Tibial nerve (tissue), 4 donors: ENCODE data around the gene HYDIN.

Source experiments
- EP300 ChIP-seq, 2 donors: sonication (generic); formaldehyde crosslinking; IDR thresholded peaks; one replicate each; pipeline ENCODE4 v1.6.1; 2017; ENCODE audit warnings: antibody characterized with exemption in 2 of 2, mild to moderate bottlenecking in 1 of 2
- POLR2A ChIP-seq, 2 donors: fragments of 450-650 bp; IDR thresholded peaks; one replicate each; pipeline ENCODE4 v1.6.1; 2017; ENCODE audit warnings: antibody characterized with exemption in 2 of 2, mild to moderate bottlenecking in 2 of 2, moderate library complexity in 2 of 2
- TF ChIP-seq, protein P1 (sequence below), 5 experiments: fragments of 200-600 bp in 3 of 5; fragments of 450-650 bp in 2 of 5; sonication (generic) in 3 of 5; IDR thresholded peaks; one replicate each; pipeline ENCODE4 v1.5.1; 2016 to 2019; ENCODE audit warnings: antibody characterized with exemption in 5 of 5, mild to moderate bottlenecking in 3 of 5, moderate library complexity in 2 of 5

DNA sequence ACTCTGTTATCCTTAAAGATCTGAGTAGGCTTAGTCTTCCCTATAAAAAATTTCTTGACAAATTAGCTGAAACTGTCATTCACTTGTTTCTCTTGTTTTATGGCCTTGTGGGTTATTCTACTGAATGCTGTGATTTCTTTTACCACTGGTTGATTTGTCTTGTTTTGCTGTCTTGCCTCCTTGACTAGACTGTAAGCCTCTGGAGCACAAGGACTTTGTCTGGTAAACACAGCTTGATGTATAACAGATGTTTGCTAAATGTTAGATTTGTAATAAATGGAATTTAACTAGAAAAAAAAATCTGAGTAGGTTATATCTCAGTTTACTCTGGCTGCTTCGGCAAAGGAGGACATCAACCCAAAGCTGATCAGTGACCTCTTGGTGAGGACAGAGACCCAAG lies 451.2 kb downstream of the HYDIN start:
- TF ChIP-seq, protein P1, sequence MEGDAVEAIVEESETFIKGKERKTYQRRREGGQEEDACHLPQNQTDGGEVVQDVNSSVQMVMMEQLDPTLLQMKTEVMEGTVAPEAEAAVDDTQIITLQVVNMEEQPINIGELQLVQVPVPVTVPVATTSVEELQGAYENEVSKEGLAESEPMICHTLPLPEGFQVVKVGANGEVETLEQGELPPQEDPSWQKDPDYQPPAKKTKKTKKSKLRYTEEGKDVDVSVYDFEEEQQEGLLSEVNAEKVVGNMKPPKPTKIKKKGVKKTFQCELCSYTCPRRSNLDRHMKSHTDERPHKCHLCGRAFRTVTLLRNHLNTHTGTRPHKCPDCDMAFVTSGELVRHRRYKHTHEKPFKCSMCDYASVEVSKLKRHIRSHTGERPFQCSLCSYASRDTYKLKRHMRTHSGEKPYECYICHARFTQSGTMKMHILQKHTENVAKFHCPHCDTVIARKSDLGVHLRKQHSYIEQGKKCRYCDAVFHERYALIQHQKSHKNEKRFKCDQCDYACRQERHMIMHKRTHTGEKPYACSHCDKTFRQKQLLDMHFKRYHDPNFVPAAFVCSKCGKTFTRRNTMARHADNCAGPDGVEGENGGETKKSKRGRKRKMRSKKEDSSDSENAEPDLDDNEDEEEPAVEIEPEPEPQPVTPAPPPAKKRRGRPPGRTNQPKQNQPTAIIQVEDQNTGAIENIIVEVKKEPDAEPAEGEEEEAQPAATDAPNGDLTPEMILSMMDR (IDR thresholded peaks at IDR 0.05), result no peak
- no peak for TF ChIP-seq POLR2A (IDR thresholded peaks at IDR 0.05)
- no peak for TF ChIP-seq EP300 (IDR thresholded peaks at IDR 0.05)
